H1 (cell line): ENCODE results near the gene GBF1. TPM values are rescaled to one million over a fixed set of nuclear protein-coding genes. Genes with fewer than 3 reads are reported as not detected.

Experiments used
- MAFK ChIP-seq: IDR thresholded peaks from 2 replicates; pipeline ENCODE4 v1.6.1; 2012; ENCODE audit warnings: low read depth, mild to moderate bottlenecking, improper control_type of control experiment, low read length
- polyA plus RNA-seq, 7 experiments: library from polyadenylated mRNA; depleted of rRNA in 3 of 7; stranded (reverse) in 5 of 7; unstranded in 2 of 7; fragments of >200 nt in 5 of 7; fragments of 200-250 nt in 2 of 7; gene quantifications; 1 replicate in 5 of 7; 2 replicates in 1 of 7; 4 replicates in 1 of 7; pipeline versions ENCODE4 v1.2.1 to v1.2.3, GENCODE V29; 2011 to 2013; ENCODE audit warnings: missing spikeins in 2 of 7, mixed read lengths in 2 of 7
- total RNA-seq: library from RNA; stranded (reverse); fragmentation: NEBNext Ultra II Directional; extraction: Animal tissue kit (Norgen Biotek cat#: 25700); gene quantifications from 2 replicates; pipeline ENCODE4 v1.2.1, GENCODE V29; 2021

The GBF1 gene
- total and polyA plus RNA-seq, 2 of the 8 experiments (the other 6 are each of a cell fraction or from before 2014, with no cell fraction given): 11.0 to 25.5 TPM

- no peak for TF ChIP-seq MAFK
These were observed 24.7 kb upstream of the GBF1 start (continued) for GRCh38 chr10:102220612-102221011.
